ENCODE data around the gene TOMM40. TPM values are rescaled to one million over a fixed set of nuclear protein-coding genes. Genes with fewer than 3 reads are reported as not detected.
"Not testable (repeated sequence)": the region's sequence is repeated elsewhere in the genome, so short reads cannot be mapped to it uniquely, and the experiment has no call there.

Gene TOMM40
- total and polyA plus RNA-seq, 2 donors = 25.6 to 36.7 TPM

- no peak for DNase-seq (ENCODE audit: low read depth in 6 of 9, low spot score in 9 of 9)
- Histone ChIP-seq H3K27me3 (ENCODE audit: control insufficient read depth in 2 of 2, insufficient read depth in 1 of 2, low read length in 1 of 2) (peaks cover 24 to 58% of the 10 kb centered on the region in 2 donors), H3K4me3 (ENCODE audit: low read length in 2 of 2) (no peak overlapping the region), H3K9me3 (ENCODE audit: control insufficient read depth in 2 of 2, insufficient read depth in 1 of 2, low read length in 1 of 2) (peaks cover 0 to 10% of the 10 kb centered on the region in 2 donors), H3K4me1 (ENCODE audit: control insufficient read depth in 2 of 2, insufficient read depth in 2 of 2, low read length in 2 of 2) (peaks cover 12 to 48% of the 10 kb centered on the region in 2 donors), H3K27ac (ENCODE audit: low read depth in 1 of 2, low read length in 1 of 2) (peak overlapping the region in 1 of 2 donors; percentile 21), H3K36me3 (ENCODE audit: control insufficient read depth in 2 of 2, insufficient read depth in 2 of 2, low read length in 1 of 2) (no peaks in the 10 kb centered on the region)
- WGBS = 65% methylated on average over 18 of the region's 18 CpGs
Measured at GRCh38 chr19:44848812-44849447, 42.1 kb upstream of the TOMM40 start.

- Histone ChIP-seq H3K27ac (ENCODE audit: low read depth in 1 of 2, low read length in 1 of 2) (no peak overlapping the region), H3K36me3 (ENCODE audit: control insufficient read depth in 2 of 2, insufficient read depth in 2 of 2, low read length in 1 of 2) (no peaks in the 10 kb centered on the region), H3K27me3 (ENCODE audit: control insufficient read depth in 2 of 2, insufficient read depth in 1 of 2, low read length in 1 of 2) (peaks cover 24 to 44% of the 10 kb centered on the region in 2 donors), H3K4me3 (ENCODE audit: low read length in 2 of 2) (no peak overlapping the region), H3K9me3 (ENCODE audit: control insufficient read depth in 2 of 2, insufficient read depth in 1 of 2, low read length in 1 of 2) (peaks cover 0 to 10% of the 10 kb centered on the region in 2 donors), H3K4me1 (ENCODE audit: control insufficient read depth in 2 of 2, insufficient read depth in 2 of 2, low read length in 2 of 2) (peaks cover 5 to 34% of the 10 kb centered on the region in 2 donors)
- WGBS = 95% methylated on average over 8 of the region's 8 CpGs
- no peak for DNase-seq (ENCODE audit: low read depth in 6 of 9, low spot score in 9 of 9)
Measured at GRCh38 chr19:44850641-44851109, 40.4 kb upstream of the TOMM40 start.

GRCh38 chr19:44851427-44851826 lies 39.6 kb upstream of the TOMM40 start:
- H3K9me3 ChIP-seq (ENCODE audit: control insufficient read depth in 2 of 2, insufficient read depth in 1 of 2, low read length in 1 of 2) = peaks cover 0 to 10% of the 10 kb centered on the region in 2 donors
- no peaks in the 10 kb centered on the region for H3K36me3 ChIP-seq (ENCODE audit: control insufficient read depth in 2 of 2, insufficient read depth in 2 of 2, low read length in 1 of 2)
- no peak overlapping the region for H3K27ac ChIP-seq (ENCODE audit: low read depth in 1 of 2, low read length in 1 of 2)
- 17% methylated on average over 2 of the region's 2 CpGs for WGBS
- H3K27me3 ChIP-seq (ENCODE audit: control insufficient read depth in 2 of 2, insufficient read depth in 1 of 2, low read length in 1 of 2) = peaks cover 21 to 36% of the 10 kb centered on the region in 2 donors
- H3K4me1 ChIP-seq (ENCODE audit: control insufficient read depth in 2 of 2, insufficient read depth in 2 of 2, low read length in 2 of 2) = peaks cover under 1 to 32% of the 10 kb centered on the region in 2 donors
- no peak for DNase-seq (ENCODE audit: low read depth in 6 of 9, low spot score in 9 of 9)
- H3K4me3 ChIP-seq (ENCODE audit: low read length in 2 of 2) = no peak overlapping the region

GRCh38 chr19:44855606-44856005 lies 35.4 kb upstream of the TOMM40 start:
- no peaks in the 10 kb centered on the region for H3K27me3 ChIP-seq (ENCODE audit: control insufficient read depth in 2 of 2, insufficient read depth in 1 of 2, low read length in 1 of 2)
- peaks cover 0 to 15% of the 10 kb centered on the region in 2 donors for H3K4me1 ChIP-seq (ENCODE audit: control insufficient read depth in 2 of 2, insufficient read depth in 2 of 2, low read length in 2 of 2)
- H3K27ac ChIP-seq (ENCODE audit: low read depth in 1 of 2, low read length in 1 of 2) = no peak overlapping the region
- no peak overlapping the region for H3K4me3 ChIP-seq (ENCODE audit: low read length in 2 of 2)
- H3K36me3 ChIP-seq (ENCODE audit: control insufficient read depth in 2 of 2, insufficient read depth in 2 of 2, low read length in 1 of 2) = no peaks in the 10 kb centered on the region
- 93% methylated on average over 1 of the region's 1 CpG for WGBS
- H3K9me3 ChIP-seq (ENCODE audit: control insufficient read depth in 2 of 2, insufficient read depth in 1 of 2, low read length in 1 of 2) = no peaks in the 10 kb centered on the region
- no peak for DNase-seq (ENCODE audit: low read depth in 6 of 9, low spot score in 9 of 9)

- no peaks in the 10 kb centered on the region for H3K27me3 ChIP-seq (ENCODE audit: control insufficient read depth in 2 of 2, insufficient read depth in 1 of 2, low read length in 1 of 2)
- no peak overlapping the region for H3K27ac ChIP-seq (ENCODE audit: low read depth in 1 of 2, low read length in 1 of 2)
- H3K36me3 ChIP-seq (ENCODE audit: control insufficient read depth in 2 of 2, insufficient read depth in 2 of 2, low read length in 1 of 2) = no peaks in the 10 kb centered on the region
- H3K4me1 ChIP-seq (ENCODE audit: control insufficient read depth in 2 of 2, insufficient read depth in 2 of 2, low read length in 2 of 2) = peaks cover 0 to 11% of the 10 kb centered on the region in 2 donors
- H3K9me3 ChIP-seq (ENCODE audit: control insufficient read depth in 2 of 2, insufficient read depth in 1 of 2, low read length in 1 of 2) = no peaks in the 10 kb centered on the region
- WGBS = 40% methylated on average over 10 of the region's 10 CpGs
- H3K4me3 ChIP-seq (ENCODE audit: low read length in 2 of 2) = no peak overlapping the region
- no peak for DNase-seq (ENCODE audit: low read depth in 6 of 9, low spot score in 9 of 9)
Measured at GRCh38 chr19:44856421-44857083, 34.5 kb upstream of the TOMM40 start.

- H3K27ac ChIP-seq (ENCODE audit: low read depth in 1 of 2, low read length in 1 of 2) = no peak overlapping the region
- no peak overlapping the region for H3K4me3 ChIP-seq (ENCODE audit: low read length in 2 of 2)
- H3K27me3 ChIP-seq (ENCODE audit: control insufficient read depth in 2 of 2, insufficient read depth in 1 of 2, low read length in 1 of 2) = no peaks in the 10 kb centered on the region
Measured at GRCh38 chr19:44857837-44858236, 33.2 kb upstream of the TOMM40 start.

GRCh38 chr19:44861576-44861975 lies 29.5 kb upstream of the TOMM40 start:
- WGBS = 95% methylated on average over 3 of the region's 3 CpGs
- not testable (repeated sequence) for DNase-seq (ENCODE audit: low read depth in 6 of 9, low spot score in 9 of 9)

More at GRCh38 chr19:44857837-44858236, 33.2 kb upstream of the TOMM40 start:
- no peaks in the 10 kb centered on the region for H3K36me3 ChIP-seq (ENCODE audit: control insufficient read depth in 2 of 2, insufficient read depth in 2 of 2, low read length in 1 of 2)
- no peaks in the 10 kb centered on the region for H3K9me3 ChIP-seq (ENCODE audit: control insufficient read depth in 2 of 2, insufficient read depth in 1 of 2, low read length in 1 of 2)
- no peak for DNase-seq (ENCODE audit: low read depth in 6 of 9, low spot score in 9 of 9)
- 90% methylated on average over 4 of the region's 4 CpGs for WGBS
- peaks cover 0 to 9% of the 10 kb centered on the region in 2 donors for H3K4me1 ChIP-seq (ENCODE audit: control insufficient read depth in 2 of 2, insufficient read depth in 2 of 2, low read length in 2 of 2)

GRCh38 chr19:44863990-44864389 lies 27.1 kb upstream of the TOMM40 start:
- Histone ChIP-seq H3K27ac (ENCODE audit: low read depth in 1 of 2, low read length in 1 of 2) (no peak overlapping the region), H3K36me3 (ENCODE audit: control insufficient read depth in 2 of 2, insufficient read depth in 2 of 2, low read length in 1 of 2) (no peaks in the 10 kb centered on the region), H3K4me1 (ENCODE audit: control insufficient read depth in 2 of 2, insufficient read depth in 2 of 2, low read length in 2 of 2) (no peaks in the 10 kb centered on the region), H3K9me3 (ENCODE audit: control insufficient read depth in 2 of 2, insufficient read depth in 1 of 2, low read length in 1 of 2) (no peaks in the 10 kb centered on the region), H3K27me3 (ENCODE audit: control insufficient read depth in 2 of 2, insufficient read depth in 1 of 2, low read length in 1 of 2) (no peaks in the 10 kb centered on the region), H3K4me3 (ENCODE audit: low read length in 2 of 2) (no peak overlapping the region)
- 98% methylated on average over 2 of the region's 2 CpGs for WGBS
- DNase-seq (ENCODE audit: low read depth in 6 of 9, low spot score in 9 of 9) = no peak

More at GRCh38 chr19:44861576-44861975, 29.5 kb upstream of the TOMM40 start:
- not testable (repeated sequence) for H3K27ac ChIP-seq (ENCODE audit: low read depth in 1 of 2, low read length in 1 of 2); H3K27me3 ChIP-seq (ENCODE audit: control insufficient read depth in 2 of 2, insufficient read depth in 1 of 2, low read length in 1 of 2); H3K4me3 ChIP-seq (ENCODE audit: low read length in 2 of 2); H3K36me3 ChIP-seq (ENCODE audit: control insufficient read depth in 2 of 2, insufficient read depth in 2 of 2, low read length in 1 of 2); H3K4me1 ChIP-seq (ENCODE audit: control insufficient read depth in 2 of 2, insufficient read depth in 2 of 2, low read length in 2 of 2); H3K9me3 ChIP-seq (ENCODE audit: control insufficient read depth in 2 of 2, insufficient read depth in 1 of 2, low read length in 1 of 2)

GRCh38 chr19:44865196-44865767 lies 25.8 kb upstream of the TOMM40 start:
- DNase-seq (ENCODE audit: low read depth in 6 of 9, low spot score in 9 of 9) = no peak
- no peaks in the 10 kb centered on the region for H3K4me1 ChIP-seq (ENCODE audit: control insufficient read depth in 2 of 2, insufficient read depth in 2 of 2, low read length in 2 of 2)
- H3K4me3 ChIP-seq (ENCODE audit: low read length in 2 of 2) = no peak overlapping the region
- H3K27me3 ChIP-seq (ENCODE audit: control insufficient read depth in 2 of 2, insufficient read depth in 1 of 2, low read length in 1 of 2) = no peaks in the 10 kb centered on the region
- 95% methylated on average over 27 of the region's 27 CpGs for WGBS
- no peaks in the 10 kb centered on the region for H3K9me3 ChIP-seq (ENCODE audit: control insufficient read depth in 2 of 2, insufficient read depth in 1 of 2, low read length in 1 of 2)
- H3K36me3 ChIP-seq (ENCODE audit: control insufficient read depth in 2 of 2, insufficient read depth in 2 of 2, low read length in 1 of 2) = no peaks in the 10 kb centered on the region
- H3K27ac ChIP-seq (ENCODE audit: low read depth in 1 of 2, low read length in 1 of 2) = no peak overlapping the region
